ENCODE measurements around the gene HAX1. TPM values are rescaled to one million over a fixed set of nuclear protein-coding genes. Genes with fewer than 3 reads are reported as not detected.

The HAX1 gene
- polyA plus RNA-seq, 4 donors, result 62.7 to 81.8 (median 78.3) TPM

DNA sequence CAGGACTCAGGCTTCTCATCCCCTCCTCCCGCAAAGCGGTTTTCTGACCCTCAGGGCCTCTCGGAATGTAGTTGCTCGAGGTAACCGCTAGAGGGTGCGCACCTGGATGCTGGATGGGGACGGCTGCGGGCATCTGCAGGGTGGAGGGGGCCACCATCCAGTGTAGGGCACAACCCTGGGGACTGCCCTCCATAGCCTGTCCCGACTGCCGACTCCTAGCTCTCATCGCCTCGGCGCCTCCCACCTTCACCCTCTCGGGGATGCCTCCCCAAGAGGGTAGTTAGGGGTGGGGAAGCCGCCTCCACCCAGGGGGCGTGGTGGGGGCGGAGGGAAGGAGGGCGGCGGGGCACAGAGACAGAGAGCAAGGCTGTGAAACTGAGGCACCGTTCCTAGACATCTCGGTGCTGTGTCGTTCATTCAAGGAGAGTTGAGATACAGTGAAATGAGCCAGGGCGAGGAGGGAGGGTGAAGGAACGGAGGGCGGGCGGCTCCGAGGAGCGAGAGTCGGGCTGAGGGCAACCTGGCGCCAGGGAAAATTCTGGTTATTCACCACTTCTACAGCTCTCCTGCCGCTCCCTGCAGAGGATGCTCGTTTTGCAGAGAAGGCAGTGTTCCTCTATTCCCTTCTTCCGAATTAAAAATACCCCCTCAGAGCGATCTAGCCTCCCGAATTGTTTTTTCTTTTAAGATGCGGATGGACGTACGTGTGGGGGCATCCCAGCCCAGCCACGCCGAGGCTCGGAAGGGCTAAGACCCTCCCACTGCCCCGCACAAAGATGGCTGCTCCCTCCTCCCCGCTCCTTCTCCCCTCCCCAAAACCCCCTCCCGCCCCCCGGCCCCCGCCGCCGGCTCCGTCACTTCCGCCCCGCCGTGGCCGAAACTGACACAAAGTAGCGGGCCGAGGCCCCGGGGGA is 52.5 kb downstream of the HAX1 start, which contains the start of gene ATP8B2:
Gene ATP8B2, plus strand, starts transcription at position 857 of the 914 bp plus-strand sequence. CDS start 2,617 bp downstream, outside the sequence.
- peak in 3 of 4 donors; percentile 60 to 72 (median 70) for DNase-seq (ENCODE audit: low read depth in 4 of 4, low spot score in 3 of 4)

Other genes starting within 250 kb of the HAX1 start
- gene NUP210L, start 117.6 kb upstream of the HAX1 start, polyA plus RNA-seq (ENCODE audit: insufficient read length in 4 of 4), result under 1 TPM; 0.06 to 0.14 (median 0.09) TPM
- gene TPM3, start 80.5 kb upstream of the HAX1 start, polyA plus RNA-seq (ENCODE audit: insufficient read length in 4 of 4), result 100 to 1,000 TPM; 220 to 309 (median 273) TPM
- under 1 TPM in 1 of 4 donors, not detected in 3; 0.44 TPM for gene CFAP141, start 66.3 kb upstream of the HAX1 start, polyA plus RNA-seq (ENCODE audit: insufficient read length in 4 of 4)
- gene UBAP2L, start 51.7 kb upstream of the HAX1 start, polyA plus RNA-seq (ENCODE audit: insufficient read length in 4 of 4), result 100 to 1,000 TPM; 144 to 193 (median 178) TPM
- gene AQP10, start 48.5 kb downstream of the HAX1 start, polyA plus RNA-seq (ENCODE audit: insufficient read length in 4 of 4), result under 1 TPM in 2 of 4 donors, not detected in 2; 0.09 to 0.41 TPM
- gene ATP8B2, start 52.9 kb downstream of the HAX1 start, polyA plus RNA-seq (ENCODE audit: insufficient read length in 4 of 4), result 10 to 100 TPM; 24.4 to 45.4 (median 28.3) TPM
- gene IL6R, start 132.7 kb downstream of the HAX1 start, polyA plus RNA-seq (ENCODE audit: insufficient read length in 4 of 4), result 1 to 10 TPM; 4.6 to 6.6 (median 5.4) TPM
- gene TDRD10, start 229.6 kb downstream of the HAX1 start, polyA plus RNA-seq (ENCODE audit: insufficient read length in 4 of 4), result 1 to 10 TPM in 3 of 4 donors, under 1 TPM in 1; 0.67 to 2.6 (median 1.8) TPM
- gene SHE, start 229.8 kb downstream of the HAX1 start, polyA plus RNA-seq (ENCODE audit: insufficient read length in 4 of 4), result 10 to 100 TPM in 2 of 4 donors, 1 to 10 TPM in 2; 8.5 to 11.3 (median 10.6) TPM